ENCODE data around the gene KIF18A. TPM values are rescaled to one million over a fixed set of nuclear protein-coding genes. Genes with fewer than 3 reads are reported as not detected.

The KIF18A gene
- 10 to 100 TPM; 17.7 to 24.4 TPM for total RNA-seq
- 24.4 TPM for polyA plus RNA-seq (2013, experiment 1 of 2)
- polyA plus RNA-seq (2013, experiment 2 of 2) = 29.5 TPM
- long read RNA-seq, experiment 1, partial matches to known transcripts = 3 of 6 reads
- long read RNA-seq, experiment 1, other reads (novel, unspliced or antisense) = 0 of 6 reads
- long read RNA-seq, experiment 2, transcript KIF18A-201 (17 exons, 3,568 nt) = major isoform, 33 of 41 reads
- long read RNA-seq, experiment 2, partial matches to known transcripts = 4 of 41 reads
- long read RNA-seq, experiment 2, other reads (novel, unspliced or antisense) = 4 of 41 reads
- long read RNA-seq, experiment 3, transcript KIF18A-201 (17 exons, 3,568 nt) = major isoform, 71 of 100 reads
- long read RNA-seq, experiment 3, partial matches to known transcripts = 21 of 100 reads
- long read RNA-seq, experiment 3, other reads (novel, unspliced or antisense) = 7 of 100 reads
- long read RNA-seq, experiment 4, partial matches to known transcripts = 1 of 4 reads
- long read RNA-seq, experiment 4, other reads (novel, unspliced or antisense) = 0 of 4 reads

DNA sequence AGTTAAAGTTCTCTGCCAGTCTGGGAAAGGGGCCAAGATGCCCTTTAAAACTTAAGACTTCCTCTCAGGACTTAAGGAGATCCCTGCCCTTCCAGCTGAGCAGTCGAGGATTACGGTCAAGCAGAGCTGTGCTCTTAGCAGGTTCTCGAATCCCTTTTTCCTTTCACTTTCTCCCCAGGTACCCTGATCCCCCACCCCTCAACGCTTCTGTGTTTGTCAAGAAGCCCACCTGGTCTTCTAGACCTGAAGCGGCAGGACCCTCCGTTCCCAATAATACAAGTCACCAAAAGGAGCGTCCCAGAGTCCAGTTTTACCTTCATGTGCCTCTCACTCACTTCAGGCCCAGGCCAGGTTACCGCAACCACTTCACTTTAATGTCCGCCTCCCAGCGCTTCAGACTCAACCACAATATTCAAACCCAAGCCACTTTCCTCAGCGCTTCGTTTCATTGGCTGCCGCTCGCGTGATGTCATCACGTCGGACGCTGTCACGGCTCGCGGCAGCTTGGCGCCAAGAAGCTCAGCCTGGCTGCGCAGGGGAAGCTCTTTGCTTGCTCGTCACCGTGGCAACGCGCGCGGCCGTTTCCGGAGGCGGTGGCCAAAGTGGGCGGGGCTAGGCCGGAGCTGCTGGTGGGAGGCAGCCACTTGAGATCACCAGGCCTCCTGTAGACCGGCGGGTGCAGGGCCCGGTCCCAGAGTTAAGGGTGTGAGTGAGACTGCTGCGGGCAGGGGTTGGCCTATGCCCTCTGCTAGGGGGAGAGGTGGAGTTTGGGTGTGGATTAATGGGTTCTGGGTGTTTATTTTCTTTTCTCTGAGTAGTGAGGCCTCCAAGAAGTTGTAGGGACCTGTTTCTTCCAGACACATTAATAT, at the start of gene KIF18A, which contains the start of gene METTL15:
KIF18A (minus strand) TSS at position 407 of the 869 bp plus-strand sequence. CDS start 10,209 bp downstream, outside the sequence.
METTL15 (plus strand) TSS at position 639 of the 869 bp plus-strand sequence. CDS start 4,947 bp downstream, outside the sequence.
- peak within 1 kb of the TSS; percentile 99 for H3K27ac Mint-ChIP-seq
- no peaks in the 10 kb centered on the region for H3K27me3 Mint-ChIP-seq (ENCODE audit: insufficient read depth)
- TF ChIP-seq, protein P1, sequence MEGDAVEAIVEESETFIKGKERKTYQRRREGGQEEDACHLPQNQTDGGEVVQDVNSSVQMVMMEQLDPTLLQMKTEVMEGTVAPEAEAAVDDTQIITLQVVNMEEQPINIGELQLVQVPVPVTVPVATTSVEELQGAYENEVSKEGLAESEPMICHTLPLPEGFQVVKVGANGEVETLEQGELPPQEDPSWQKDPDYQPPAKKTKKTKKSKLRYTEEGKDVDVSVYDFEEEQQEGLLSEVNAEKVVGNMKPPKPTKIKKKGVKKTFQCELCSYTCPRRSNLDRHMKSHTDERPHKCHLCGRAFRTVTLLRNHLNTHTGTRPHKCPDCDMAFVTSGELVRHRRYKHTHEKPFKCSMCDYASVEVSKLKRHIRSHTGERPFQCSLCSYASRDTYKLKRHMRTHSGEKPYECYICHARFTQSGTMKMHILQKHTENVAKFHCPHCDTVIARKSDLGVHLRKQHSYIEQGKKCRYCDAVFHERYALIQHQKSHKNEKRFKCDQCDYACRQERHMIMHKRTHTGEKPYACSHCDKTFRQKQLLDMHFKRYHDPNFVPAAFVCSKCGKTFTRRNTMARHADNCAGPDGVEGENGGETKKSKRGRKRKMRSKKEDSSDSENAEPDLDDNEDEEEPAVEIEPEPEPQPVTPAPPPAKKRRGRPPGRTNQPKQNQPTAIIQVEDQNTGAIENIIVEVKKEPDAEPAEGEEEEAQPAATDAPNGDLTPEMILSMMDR (conservative IDR thresholded peaks at IDR 0.05) = no peak
- H3K4me3 Mint-ChIP-seq = peak within 1 kb of the TSS; percentile 96
- Histone ChIP-seq H3K9ac (ENCODE audit: extremely low read depth, low read length, poor library complexity, severe bottlenecking) (peak within 1 kb of the TSS; percentile 80), H3K4me1 (ENCODE audit: control insufficient read depth, insufficient read depth, low read length) (peaks cover 4% of the 10 kb centered on the region), H3K27me3 (ENCODE audit: control insufficient read depth, insufficient read depth, low read length, poor library complexity, severe bottlenecking) (no peaks in the 10 kb centered on the region), H3K27ac (ENCODE audit: low read depth, low read length) (peak within 1 kb of the TSS; percentile 59), H3K9me3 (ENCODE audit: control insufficient read depth, low read length) (no peaks in the 10 kb centered on the region), H3K4me3 (ENCODE audit: low read length) (peak within 1 kb of the TSS; percentile 99), H3K36me3 (ENCODE audit: control insufficient read depth, insufficient read depth, low read length) (no peaks in the 10 kb centered on the region)
- H3K4me1 Mint-ChIP-seq = peaks cover 17% of the 10 kb centered on the region
- 0% methylated on average over 7 to 38 of the region's 38 CpGs for WGBS, 2 experiments (ENCODE audit: insufficient coverage in 1 of 2, insufficient read length in 1 of 2)
- DNase-seq = peak; percentile 100
- H3K36me3 Mint-ChIP-seq (ENCODE audit: low read depth) = no peaks in the 10 kb centered on the region
- H3K9me3 Mint-ChIP-seq = no peaks in the 10 kb centered on the region

DNA sequence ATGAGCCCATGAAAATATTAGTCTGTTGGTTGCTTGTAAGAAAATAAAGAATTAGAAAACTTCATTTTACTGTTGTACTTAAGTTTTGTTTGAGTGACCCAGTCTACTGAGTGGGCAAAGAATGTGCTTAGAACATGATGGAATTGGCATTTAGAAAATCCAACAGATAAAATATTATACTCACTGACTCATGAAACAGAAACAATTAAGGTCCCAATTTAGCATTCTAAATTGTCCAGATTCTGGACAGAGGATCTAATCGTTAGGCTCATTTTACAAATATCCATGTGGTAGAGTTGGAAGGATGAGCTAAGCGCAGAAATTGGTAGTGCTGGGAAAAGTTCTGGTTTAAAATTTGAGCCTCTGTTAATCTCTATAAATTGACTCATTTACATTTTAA, 45.6 kb upstream of the KIF18A start:
- Histone ChIP-seq H3K9me3 (ENCODE audit: control insufficient read depth, low read length) (no peaks in the 10 kb centered on the region), H3K27me3 (ENCODE audit: control insufficient read depth, insufficient read depth, low read length, poor library complexity, severe bottlenecking) (no peaks in the 10 kb centered on the region), H3K27ac (ENCODE audit: low read depth, low read length) (no peak overlapping the region), H3K4me3 (ENCODE audit: low read length) (no peak overlapping the region), H3K9ac (ENCODE audit: extremely low read depth, low read length, poor library complexity, severe bottlenecking) (no peak overlapping the region), H3K4me1 (ENCODE audit: control insufficient read depth, insufficient read depth, low read length) (no peaks in the 10 kb centered on the region), H3K36me3 (ENCODE audit: control insufficient read depth, insufficient read depth, low read length) (peaks cover 10% of the 10 kb centered on the region)
- Mint-ChIP-seq H3K27me3 (ENCODE audit: insufficient read depth) (no peaks in the 10 kb centered on the region), H3K36me3 (ENCODE audit: low read depth) (peaks cover 16% of the 10 kb centered on the region), H3K27ac (no peak overlapping the region), H3K9me3 (no peaks in the 10 kb centered on the region), H3K4me1 (peaks cover 10% of the 10 kb centered on the region), H3K4me3 (no peak overlapping the region)
- no peak for DNase-seq
- WGBS, 2 experiments (ENCODE audit: insufficient coverage in 1 of 2, insufficient read length in 1 of 2) = 83 to 100% methylated on average over 1 to 2 of the region's 2 CpGs
- TF ChIP-seq, protein P1 (conservative IDR thresholded peaks at IDR 0.05) = no peak

DNA sequence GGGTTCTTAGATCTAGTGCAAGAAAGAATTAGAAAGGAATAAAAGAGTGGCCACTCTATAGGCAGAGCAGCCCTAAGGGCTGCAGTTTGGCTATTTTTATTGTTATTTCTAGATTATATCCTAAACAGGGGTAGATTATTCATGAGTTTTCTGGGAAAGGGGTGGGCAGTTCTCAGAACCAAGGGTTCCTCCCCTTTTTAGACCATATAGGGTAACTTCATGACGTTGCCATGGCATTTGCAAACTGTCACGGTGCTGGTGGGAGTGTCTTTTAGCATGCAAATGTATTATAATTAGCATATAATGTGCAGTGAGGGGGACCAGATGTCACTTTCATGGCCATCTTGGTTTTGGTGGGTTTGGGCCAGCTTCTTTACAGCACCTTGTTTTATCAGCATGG, 44.8 kb upstream of the KIF18A start:
- Histone ChIP-seq H3K36me3 (ENCODE audit: control insufficient read depth, insufficient read depth, low read length) (peaks cover 2% of the 10 kb centered on the region), H3K9me3 (ENCODE audit: control insufficient read depth, low read length) (no peaks in the 10 kb centered on the region), H3K9ac (ENCODE audit: extremely low read depth, low read length, poor library complexity, severe bottlenecking) (no peak overlapping the region), H3K27ac (ENCODE audit: low read depth, low read length) (no peak overlapping the region), H3K4me3 (ENCODE audit: low read length) (no peak overlapping the region), H3K27me3 (ENCODE audit: control insufficient read depth, insufficient read depth, low read length, poor library complexity, severe bottlenecking) (no peaks in the 10 kb centered on the region), H3K4me1 (ENCODE audit: control insufficient read depth, insufficient read depth, low read length) (no peaks in the 10 kb centered on the region)
- Mint-ChIP-seq H3K4me1 (peaks cover 10% of the 10 kb centered on the region), H3K4me3 (no peak overlapping the region), H3K27me3 (ENCODE audit: insufficient read depth) (no peaks in the 10 kb centered on the region), H3K9me3 (no peaks in the 10 kb centered on the region), H3K36me3 (ENCODE audit: low read depth) (peaks cover 8% of the 10 kb centered on the region), H3K27ac (no peak overlapping the region)
- TF ChIP-seq, protein P1 (conservative IDR thresholded peaks at IDR 0.05) = no peak
- no peak for DNase-seq
- 100% methylated on average over 2 of the region's 2 CpGs; no CpG with 5 or more reads in 1 of the 2 experiments for WGBS, 2 experiments (ENCODE audit: insufficient coverage in 1 of 2, insufficient read length in 1 of 2)
